ENCODE measurements around the gene RPS2. TPM values are rescaled to one million over a fixed set of nuclear protein-coding genes. Genes with fewer than 3 reads are reported as not detected.

Gene RPS2
- total RNA-seq, 2 donors from 2014 or later: 2,046 to 2,467 TPM

DNA sequence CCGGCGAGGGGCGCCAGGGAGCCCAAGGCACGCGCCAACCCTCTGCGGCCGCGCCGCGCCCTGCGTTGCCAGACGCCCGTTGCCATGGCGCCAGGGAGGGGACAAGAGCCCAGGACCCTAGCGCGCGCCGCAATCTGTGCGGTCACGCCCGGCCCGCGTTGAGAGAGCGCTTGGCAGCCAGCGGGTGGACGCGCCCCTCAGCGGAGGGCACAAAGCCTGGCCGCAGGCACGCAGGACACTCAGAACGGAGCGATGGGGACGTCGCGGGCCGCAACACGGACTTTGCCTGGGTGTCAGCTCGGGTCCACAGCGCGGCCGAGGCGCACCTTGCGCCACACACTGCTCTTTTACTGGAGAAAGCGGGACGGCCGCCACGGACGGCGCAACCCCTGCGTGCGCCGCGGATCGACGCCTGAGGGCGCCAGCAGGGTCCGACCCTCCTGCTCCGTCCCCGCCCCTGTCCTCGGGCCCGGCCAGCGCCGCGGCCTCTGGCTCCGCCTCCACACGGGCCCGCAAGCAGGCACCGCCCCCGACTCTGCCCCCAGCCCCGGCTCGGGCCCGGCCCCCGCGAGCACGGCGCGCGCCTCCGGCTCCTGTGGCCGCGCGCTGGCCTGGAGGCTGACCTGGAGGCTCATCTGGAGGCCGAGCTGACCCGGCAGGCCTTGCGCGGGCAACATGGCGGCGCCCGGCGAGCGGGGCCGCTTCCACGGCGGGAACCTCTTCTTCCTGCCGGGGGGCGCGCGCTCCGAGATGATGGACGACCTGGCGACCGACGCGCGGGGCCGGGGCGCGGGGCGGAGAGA, 19.1 kb upstream of the RPS2 start, which contains the start of gene GFER:
Gene GFER, plus strand, starts transcription at position 650 of the 803 bp plus-strand sequence. Its CDS starts 26 bp downstream, at position 676.
- under 1% methylated on average over 72 of the region's 109 CpGs for WGBS
- TF ChIP-seq, protein P1, sequence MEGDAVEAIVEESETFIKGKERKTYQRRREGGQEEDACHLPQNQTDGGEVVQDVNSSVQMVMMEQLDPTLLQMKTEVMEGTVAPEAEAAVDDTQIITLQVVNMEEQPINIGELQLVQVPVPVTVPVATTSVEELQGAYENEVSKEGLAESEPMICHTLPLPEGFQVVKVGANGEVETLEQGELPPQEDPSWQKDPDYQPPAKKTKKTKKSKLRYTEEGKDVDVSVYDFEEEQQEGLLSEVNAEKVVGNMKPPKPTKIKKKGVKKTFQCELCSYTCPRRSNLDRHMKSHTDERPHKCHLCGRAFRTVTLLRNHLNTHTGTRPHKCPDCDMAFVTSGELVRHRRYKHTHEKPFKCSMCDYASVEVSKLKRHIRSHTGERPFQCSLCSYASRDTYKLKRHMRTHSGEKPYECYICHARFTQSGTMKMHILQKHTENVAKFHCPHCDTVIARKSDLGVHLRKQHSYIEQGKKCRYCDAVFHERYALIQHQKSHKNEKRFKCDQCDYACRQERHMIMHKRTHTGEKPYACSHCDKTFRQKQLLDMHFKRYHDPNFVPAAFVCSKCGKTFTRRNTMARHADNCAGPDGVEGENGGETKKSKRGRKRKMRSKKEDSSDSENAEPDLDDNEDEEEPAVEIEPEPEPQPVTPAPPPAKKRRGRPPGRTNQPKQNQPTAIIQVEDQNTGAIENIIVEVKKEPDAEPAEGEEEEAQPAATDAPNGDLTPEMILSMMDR (IDR thresholded peaks at IDR 0.05): peak in 2 of 4 experiments; percentile 10 to 27
- TF ChIP-seq POLR2A (IDR thresholded peaks at IDR 0.05) (no peak), POLR2AphosphoS5 (IDR thresholded peaks at IDR 0.05) (no peak)
- Histone ChIP-seq H3K9me3 (no peaks in the 10 kb centered on the region), H3K27me3 (replicated peaks; ENCODE audit: insufficient read depth) (no peaks in the 10 kb centered on the region), H3K4me1 (replicated peaks) (no peaks in the 10 kb centered on the region), H3K4me3 (peak within 1 kb of the TSS; percentile 81 to 82), H3K36me3 (peaks cover 0 to 10% of the 10 kb centered on the region in 2 donors), H3K27ac (peak within 1 kb of the TSS; percentile 70 to 73)
- intact Hi-C loops (cut with DNase I): no loop called here
- DNase-seq (ENCODE audit: low spot score): peak; percentile 75

DNA sequence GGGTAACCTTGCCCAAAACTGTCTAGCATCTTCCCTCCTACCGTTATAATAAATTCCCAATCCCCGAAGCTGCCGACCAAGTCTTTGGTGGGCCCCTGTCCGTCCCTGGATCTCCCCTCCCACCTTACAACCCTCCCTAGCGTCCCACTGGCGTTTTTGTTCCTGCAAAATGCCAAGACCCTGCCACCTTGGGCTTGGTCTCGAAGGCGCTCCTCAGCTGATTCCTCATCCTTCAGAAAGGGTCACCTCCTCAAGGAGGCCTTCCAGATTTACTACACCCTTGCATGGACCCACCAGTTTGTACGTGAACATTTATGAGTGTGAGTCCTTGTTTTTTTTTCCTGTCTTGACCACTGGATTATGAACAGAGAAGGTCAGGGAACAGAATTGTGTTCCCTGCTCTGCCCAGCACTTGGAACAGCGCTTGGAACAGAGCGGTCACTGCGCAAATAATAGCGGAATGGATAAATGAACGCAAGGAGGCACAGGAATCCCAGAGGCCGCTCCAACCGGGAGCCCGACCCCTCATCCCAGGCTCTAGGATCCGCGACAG, 18.4 kb upstream of the RPS2 start:
- peak overlapping the region; percentile 81 to 82 for H3K4me3 ChIP-seq
- peaks cover 0 to 10% of the 10 kb centered on the region in 2 donors for H3K36me3 ChIP-seq
- no peaks in the 10 kb centered on the region for H3K27me3 ChIP-seq (replicated peaks; ENCODE audit: insufficient read depth)
- no peaks in the 10 kb centered on the region for H3K9me3 ChIP-seq
- WGBS: 32% methylated on average over 19 of the region's 19 CpGs
- H3K4me1 ChIP-seq (replicated peaks): no peaks in the 10 kb centered on the region
- intact Hi-C loops (cut with DNase I): no loop called here
- H3K27ac ChIP-seq: peak overlapping the region; percentile 70 to 73
- TF ChIP-seq POLR2A (IDR thresholded peaks at IDR 0.05) (no peak), POLR2AphosphoS5 (IDR thresholded peaks at IDR 0.05) (no peak)
- TF ChIP-seq, protein P1 (IDR thresholded peaks at IDR 0.05): no peak
- no peak for DNase-seq (ENCODE audit: low spot score)

DNA sequence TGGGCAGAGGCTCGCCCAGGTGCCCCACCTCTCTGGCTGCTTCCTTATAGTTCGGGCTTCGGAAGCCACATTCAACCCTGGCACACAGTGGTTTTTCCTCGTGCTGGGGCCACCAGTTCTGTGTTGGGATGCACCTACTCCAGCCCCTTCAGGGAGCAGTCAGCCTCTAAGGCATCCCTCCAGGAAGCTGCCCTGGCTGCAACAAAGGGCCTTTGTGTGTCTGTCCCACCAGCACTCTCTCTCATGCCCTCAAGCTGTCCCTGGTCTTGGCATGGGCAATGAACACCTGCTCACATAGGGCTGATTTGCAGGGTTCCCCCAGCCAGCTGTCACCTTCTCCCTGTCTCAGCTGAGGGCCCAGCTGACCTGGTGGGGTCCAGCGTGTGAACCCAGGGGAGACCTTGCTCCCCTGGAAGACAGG, 17.4 kb upstream of the RPS2 start:
- H3K36me3 ChIP-seq: peaks cover 2 to 10% of the 10 kb centered on the region in 2 donors
- H3K4me1 ChIP-seq (replicated peaks): no peaks in the 10 kb centered on the region
- H3K4me3 ChIP-seq: no peak overlapping the region
- no peaks in the 10 kb centered on the region for H3K27me3 ChIP-seq (replicated peaks; ENCODE audit: insufficient read depth)
- TF ChIP-seq, protein P1 (IDR thresholded peaks at IDR 0.05): no peak
- no peak for TF ChIP-seq POLR2A (IDR thresholded peaks at IDR 0.05)
- peak; percentile 5 for TF ChIP-seq POLR2AphosphoS5 (IDR thresholded peaks at IDR 0.05)
- peak; percentile 36 for DNase-seq (ENCODE audit: low spot score)
- 35% methylated on average over 5 of the region's 5 CpGs for WGBS
- intact Hi-C loops (cut with DNase I): no loop called here
- H3K27ac ChIP-seq: no peak overlapping the region
- H3K9me3 ChIP-seq: no peaks in the 10 kb centered on the region

DNA sequence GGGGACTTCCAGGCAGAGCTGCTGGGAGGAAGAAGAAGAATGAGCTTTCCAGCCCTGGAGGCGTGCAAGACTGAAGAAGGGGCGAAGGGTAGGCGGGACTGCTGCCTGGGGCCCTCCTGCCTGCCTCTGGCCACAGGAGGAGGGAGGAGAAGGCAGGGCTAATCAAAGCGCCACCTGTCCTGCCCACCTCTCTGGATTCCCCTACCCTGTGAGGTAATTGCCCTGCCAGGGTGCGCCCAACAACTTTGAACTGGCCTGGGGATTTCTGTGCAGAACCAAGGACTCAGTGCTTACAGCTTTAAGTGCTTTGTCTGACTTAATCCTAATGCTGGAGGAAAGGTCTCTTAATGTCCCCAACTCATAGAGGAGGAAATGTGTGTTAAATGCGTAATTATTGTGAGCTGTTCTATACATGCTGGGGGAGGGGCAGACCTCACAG, 16.8 kb upstream of the RPS2 start, which contains the start of gene NOXO1:
Gene NOXO1, minus strand, starts transcription at position 72 of the 439 bp plus-strand sequence. CDS start 290 bp downstream, outside the sequence.
- no peak for DNase-seq (ENCODE audit: low spot score)
- Histone ChIP-seq H3K27me3 (replicated peaks; ENCODE audit: insufficient read depth) (no peaks in the 10 kb centered on the region), H3K36me3 (peaks cover 2 to 8% of the 10 kb centered on the region in 2 donors), H3K27ac (no peak within 1 kb of the TSS), H3K9me3 (no peaks in the 10 kb centered on the region), H3K4me3 (no peak within 1 kb of the TSS), H3K4me1 (replicated peaks) (no peaks in the 10 kb centered on the region)
- WGBS: 34% methylated on average over 6 of the region's 6 CpGs
- TF ChIP-seq POLR2A (IDR thresholded peaks at IDR 0.05) (no peak), POLR2AphosphoS5 (IDR thresholded peaks at IDR 0.05) (no peak)
- TF ChIP-seq, protein P1 (IDR thresholded peaks at IDR 0.05): no peak
- intact Hi-C loops (cut with DNase I): no loop called here
